HepG2 (cell line): ENCODE data around the gene RAN. TPM values are rescaled to one million over a fixed set of nuclear protein-coding genes. Genes with fewer than 3 reads are reported as not detected.

Source experiments
- ARHGAP35 ChIP-seq: sonication (generic); formaldehyde crosslinking; IDR thresholded peaks from 2 replicates; pipeline ENCODE4 v1.9.0; 2022; ENCODE audit warnings: mild to moderate bottlenecking, inconsistent platforms, moderate library complexity, missing genetic modification reagents, borderline replicate concordance
- DZIP1 ChIP-seq: sonication (generic); formaldehyde crosslinking; IDR thresholded peaks from 2 replicates; pipeline ENCODE4 v1.5.0; 2020; ENCODE audit warnings: mild to moderate bottlenecking, missing genetic modification reagents
- MNT ChIP-seq: fragments of 450-650 bp; IDR thresholded peaks from 2 replicates; pipeline ENCODE4 v1.6.1; 2016
- PRDM10 ChIP-seq: sonication (generic); formaldehyde crosslinking; IDR thresholded peaks from 2 replicates; pipeline ENCODE4 v1.4.0; 2020; ENCODE audit warnings: low read depth, missing genetic modification reagents
- RFX3 ChIP-seq: IDR thresholded peaks from 2 replicates; pipeline ENCODE4 v1.6.1; 2016; ENCODE audit warnings: missing biosample characterization, missing genetic modification reagents
- SIX1 ChIP-seq: sonication (generic); formaldehyde crosslinking; IDR thresholded peaks from 2 replicates; pipeline ENCODE4 v1.4.0; 2020; ENCODE audit warnings: missing genetic modification reagents, borderline replicate concordance
- TRIM22 ChIP-seq: fragments of 450-650 bp; IDR thresholded peaks from 2 replicates; pipeline ENCODE4 v1.6.1; 2017
- YY1 ChIP-seq: IDR thresholded peaks from 2 replicates; pipeline ENCODE4 v1.6.1; 2011; ENCODE audit warnings: low read length, low read depth, moderate library complexity, mild to moderate bottlenecking; ENCODE audit not compliant: insufficient read depth, insufficient replicate concordance
- ZBED4 ChIP-seq: sonication (generic); formaldehyde crosslinking; IDR thresholded peaks from 2 replicates; pipeline ENCODE4 v1.4.0; 2020; ENCODE audit warnings: missing genetic modification reagents, borderline replicate concordance
- ZFY ChIP-seq: sonication (generic); formaldehyde crosslinking; IDR thresholded peaks from 2 replicates; pipeline ENCODE4 v1.4.0; 2020; ENCODE audit warnings: missing genetic modification reagents
- ZNF205 ChIP-seq: IDR thresholded peaks from 2 replicates; pipeline ENCODE4 v1.6.1; 2018; ENCODE audit warnings: missing biosample characterization, missing genetic modification reagents
- ZNF383 ChIP-seq: sonication (generic); formaldehyde crosslinking; IDR thresholded peaks from 2 replicates; pipeline ENCODE4 v1.4.0; 2020; ENCODE audit warnings: missing genetic modification reagents, mild to moderate bottlenecking, borderline replicate concordance
- ZNF44 ChIP-seq: sonication (generic); formaldehyde crosslinking; IDR thresholded peaks from 2 replicates; pipeline ENCODE4 v1.5.1; 2020; ENCODE audit warnings: mild to moderate bottlenecking, missing genetic modification reagents
- ZNF451 ChIP-seq: sonication (generic); formaldehyde crosslinking; IDR thresholded peaks from 2 replicates; pipeline ENCODE4 v1.5.0; 2020; ENCODE audit warnings: mild to moderate bottlenecking, missing genetic modification reagents
- ZNF468 ChIP-seq: sonication (generic); formaldehyde crosslinking; IDR thresholded peaks from 2 replicates; pipeline ENCODE4 v1.8.0; 2022; ENCODE audit warnings: mild to moderate bottlenecking, moderate library complexity, missing genetic modification reagents
- ZNF672 ChIP-seq: sonication (generic); formaldehyde crosslinking; IDR thresholded peaks from 2 replicates; pipeline ENCODE4 v1.8.1; 2022; ENCODE audit warnings: missing genetic modification reagents
- polyA plus RNA-seq, 8 experiments: library from polyadenylated mRNA; depleted of rRNA in 3 of 8; stranded (reverse) in 7 of 8; unstranded in 1 of 8; fragments of >200 nt; fragmentation: Illumina TruSeq in 4 of 8; extraction: Trizol in 4 of 8; gene quantifications; 2 replicates each; pipeline versions ENCODE4 v1.2.1 to v1.2.3, GENCODE V29; 2011 to 2016; ENCODE audit warnings: low read depth in 4 of 8, missing spikeins in 1 of 8, mixed read lengths in 1 of 8; ENCODE audit not compliant: insufficient read depth in 1 of 8
- total RNA-seq, 5 experiments: library from RNA; depleted of rRNA; stranded (reverse); fragments of >200 nt; fragmentation: Illumina TruSeq; extraction: Trizol; gene quantifications; 2 replicates each; pipeline ENCODE4 v1.2.3, GENCODE V29; 2016; ENCODE audit warnings: low read depth in 1 of 5

Gene RAN
- total and polyA plus RNA-seq, 2 of the 13 experiments (the other 11 are each of a cell fraction or from before 2014, with no cell fraction given) = 1,335 to 1,630 TPM

- TF ChIP-seq PRDM10 (CRISPR knock-in tag) = no peak
- no peak for TF ChIP-seq ZFY (CRISPR knock-in tag)
- no peak for TF ChIP-seq DZIP1
- no peak for TF ChIP-seq ZNF468 (CRISPR knock-in tag)
- TF ChIP-seq ZNF451 (CRISPR knock-in tag) = no peak
- no peak for TF ChIP-seq ZBED4 (CRISPR knock-in tag)
- no peak for TF ChIP-seq TRIM22
- no peak for TF ChIP-seq ARHGAP35
- TF ChIP-seq YY1 = peak; percentile 34
- no peak for TF ChIP-seq ZNF672
- TF ChIP-seq ZNF205 = 0 out of 2 replicates have a peak, but pooled peaks have one; percentile 31
- TF ChIP-seq ZNF44 (CRISPR knock-in tag) = no peak
- no peak for TF ChIP-seq ZNF383 (CRISPR knock-in tag)
- no peak for TF ChIP-seq RFX3 (CRISPR knock-in tag)
- TF ChIP-seq SIX1 = no peak
- TF ChIP-seq MNT = no peak
Measured at GRCh38 chr12:130916241-130916911, 44.5 kb downstream of the RAN start (continued).
